Transverse colon (tissue), 3 donors: Measurements from ENCODE around the gene CISH.

Experiments
- CTCF ChIP-seq, 5 experiments: fragments of 200-600 bp in 3 of 5; fragments of 450-650 bp in 2 of 5; sonication (generic) in 3 of 5; IDR thresholded peaks; 1 replicate in 2 of 5; 2 replicates in 3 of 5; pipeline ENCODE4 v1.5.1; 2016 to 2017; ENCODE audit warnings: antibody characterized with exemption in 5 of 5, inconsistent platforms in 3 of 5, mild to moderate bottlenecking in 2 of 5, moderate library complexity in 1 of 5
- EP300 ChIP-seq: sonication (generic); formaldehyde crosslinking; IDR thresholded peaks from one replicate; pipeline ENCODE4 v1.6.1; 2017; ENCODE audit warnings: antibody characterized with exemption, low read depth

- TF ChIP-seq EP300 = no peak
- no peak for TF ChIP-seq CTCF (IDR thresholded peaks at IDR 0.05)
These were observed 19.3 kb upstream of the CISH start for GRCh38 chr3:50630877-50631276.
